MM.1S (cell line): Measurements from ENCODE around the gene KMT2E.

Experiments used
- EZH2 ChIP-seq: fragments of 300-600 bp; sonication (generic); optimal IDR thresholded peaks from 2 replicates; pipeline ENCODE3; 2017; ENCODE audit warnings: low read depth, mild to moderate bottlenecking, antibody characterized with exemption, low read length, mixed read lengths
- EZH2phosphoT487 ChIP-seq: fragments of 300-600 bp; sonication (generic); IDR thresholded peaks from 2 replicates; pipeline ENCODE4 v1.6.1; 2018; ENCODE audit warnings: antibody characterized with exemption, low read length
- TF ChIP-seq, protein P1 (sequence below): fragments of 300-600 bp; sonication (generic); IDR thresholded peaks from 2 replicates; pipeline ENCODE4 v1.5.1; 2016; ENCODE audit warnings: antibody characterized with exemption, low read length, mixed read lengths

DNA sequence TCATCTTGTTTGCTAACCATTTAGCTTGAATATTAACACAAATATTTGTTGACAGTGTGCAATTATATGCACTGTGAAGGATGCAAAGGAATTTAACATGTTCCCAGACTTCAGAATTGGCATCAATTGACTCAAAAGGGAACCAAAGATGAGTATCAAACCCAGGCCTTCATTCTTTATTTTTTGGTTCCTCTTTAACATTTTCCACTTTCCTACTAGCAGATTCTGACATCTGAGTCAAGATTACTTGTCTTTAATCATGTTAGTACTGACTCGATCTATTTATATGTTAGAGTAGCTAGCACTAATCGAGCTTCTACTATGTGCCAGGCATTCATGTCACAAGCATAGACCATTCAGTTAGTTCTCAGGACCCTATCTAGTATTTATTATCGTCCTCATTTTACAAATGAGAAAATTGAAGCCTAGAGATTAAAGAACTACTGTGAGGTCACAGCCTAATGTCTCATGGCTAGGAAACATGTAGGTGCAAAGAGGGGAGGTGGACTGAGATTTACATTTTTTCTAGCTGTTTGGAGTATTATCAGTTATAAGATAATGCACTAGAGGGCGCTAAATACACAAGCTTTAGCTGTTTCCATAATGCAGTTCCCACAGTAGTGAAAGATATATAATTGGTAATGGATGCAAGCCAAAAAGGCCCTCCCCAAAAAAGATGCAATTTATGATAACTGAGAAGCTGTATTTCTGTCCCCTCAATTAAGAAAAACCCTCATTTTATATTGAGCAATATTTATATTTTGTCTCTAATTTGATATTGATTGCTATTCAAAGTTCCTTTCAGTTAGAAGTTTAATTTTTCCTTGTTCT, 32.9 kb upstream of the KMT2E start:
- TF ChIP-seq, protein P1, sequence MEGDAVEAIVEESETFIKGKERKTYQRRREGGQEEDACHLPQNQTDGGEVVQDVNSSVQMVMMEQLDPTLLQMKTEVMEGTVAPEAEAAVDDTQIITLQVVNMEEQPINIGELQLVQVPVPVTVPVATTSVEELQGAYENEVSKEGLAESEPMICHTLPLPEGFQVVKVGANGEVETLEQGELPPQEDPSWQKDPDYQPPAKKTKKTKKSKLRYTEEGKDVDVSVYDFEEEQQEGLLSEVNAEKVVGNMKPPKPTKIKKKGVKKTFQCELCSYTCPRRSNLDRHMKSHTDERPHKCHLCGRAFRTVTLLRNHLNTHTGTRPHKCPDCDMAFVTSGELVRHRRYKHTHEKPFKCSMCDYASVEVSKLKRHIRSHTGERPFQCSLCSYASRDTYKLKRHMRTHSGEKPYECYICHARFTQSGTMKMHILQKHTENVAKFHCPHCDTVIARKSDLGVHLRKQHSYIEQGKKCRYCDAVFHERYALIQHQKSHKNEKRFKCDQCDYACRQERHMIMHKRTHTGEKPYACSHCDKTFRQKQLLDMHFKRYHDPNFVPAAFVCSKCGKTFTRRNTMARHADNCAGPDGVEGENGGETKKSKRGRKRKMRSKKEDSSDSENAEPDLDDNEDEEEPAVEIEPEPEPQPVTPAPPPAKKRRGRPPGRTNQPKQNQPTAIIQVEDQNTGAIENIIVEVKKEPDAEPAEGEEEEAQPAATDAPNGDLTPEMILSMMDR, result peak; percentile 73
- TF ChIP-seq EZH2phosphoT487 (no peak), EZH2 (no peak)
